H9 (cell line): ENCODE data around the gene LRIG1. TPM values are rescaled to one million over a fixed set of nuclear protein-coding genes. Genes with fewer than 3 reads are reported as not detected.

Source experiments
- DNase-seq: peaks from one replicate; pipeline ENCODE4 v3.0.0-alpha.2; 2017
- H2AFZ ChIP-seq: one replicate; pipeline ENCODE4 v1.6.1; 2013; ENCODE audit warnings: mild to moderate bottlenecking, low read length, control low read depth, moderate library complexity
- H2AK5ac ChIP-seq: 2 replicates; pipeline ENCODE4 v1.6.1; 2013; ENCODE audit warnings: low read length, control low read depth, mixed read lengths; ENCODE audit not compliant: insufficient read length
- H2BK120ac ChIP-seq: one replicate; pipeline ENCODE4 v1.6.1; 2013; ENCODE audit warnings: low read depth, mild to moderate bottlenecking, low read length, control low read depth, inconsistent platforms; ENCODE audit not compliant: poor library complexity, severe bottlenecking
- H2BK12ac ChIP-seq: 2 replicates; pipeline ENCODE4 v1.6.1; 2013; ENCODE audit warnings: low read length, control low read depth, mixed read lengths, low read depth; ENCODE audit not compliant: insufficient read length
- H2BK15ac ChIP-seq: 2 replicates; pipeline ENCODE4 v1.6.1; 2013; ENCODE audit warnings: low read depth, low read length, control low read depth
- H2BK20ac ChIP-seq: one replicate; pipeline ENCODE4 v1.6.1; 2013; ENCODE audit warnings: low read depth, mild to moderate bottlenecking, low read length, control low read depth, inconsistent platforms; ENCODE audit not compliant: poor library complexity, severe bottlenecking
- H2BK5ac ChIP-seq: 2 replicates; pipeline ENCODE4 v1.6.1; 2013; ENCODE audit warnings: low read length, control low read depth, mixed read lengths; ENCODE audit not compliant: insufficient read length
- H3K14ac ChIP-seq: 2 replicates; pipeline ENCODE4 v1.6.1; 2013; ENCODE audit warnings: low read length, control low read depth; ENCODE audit not compliant: insufficient read depth
- H3K18ac ChIP-seq: 2 replicates; pipeline ENCODE4 v1.6.1; 2013; ENCODE audit warnings: low read depth, mild to moderate bottlenecking, mixed read lengths, low read length, control low read depth; ENCODE audit not compliant: insufficient read length
- H3K23ac ChIP-seq: 2 replicates; pipeline ENCODE4 v1.6.1; 2013; ENCODE audit warnings: low read length, control low read depth, mixed read lengths, low read depth; ENCODE audit not compliant: insufficient read length
- H3K23me2 ChIP-seq: 2 replicates; pipeline ENCODE4 v1.6.1; 2013; ENCODE audit warnings: low read depth, mild to moderate bottlenecking, mixed read lengths, low read length, control low read depth; ENCODE audit not compliant: insufficient read length, poor library complexity, severe bottlenecking
- H3K27ac ChIP-seq: 2 replicates; pipeline ENCODE4 v1.5.1; 2013; ENCODE audit warnings: low read length, control low read depth, mixed read lengths, low read depth; ENCODE audit not compliant: insufficient read length
- H3K27me3 ChIP-seq: 2 replicates; pipeline ENCODE4 v1.6.1; 2013; ENCODE audit warnings: low read length, control low read depth, inconsistent platforms; ENCODE audit not compliant: insufficient read depth
- H3K4ac ChIP-seq: 2 replicates; pipeline ENCODE4 v1.6.1; 2013; ENCODE audit warnings: low read depth, mild to moderate bottlenecking, control low read depth, inconsistent platforms, low read length, moderate library complexity
- H3K4me1 ChIP-seq: 2 replicates; pipeline ENCODE4 v1.6.1; 2013; ENCODE audit warnings: low read length, control low read depth, inconsistent platforms; ENCODE audit not compliant: insufficient read depth
- H3K4me2 ChIP-seq: 2 replicates; pipeline ENCODE4 v1.6.1; 2013; ENCODE audit warnings: low read length, control low read depth, mixed read lengths; ENCODE audit not compliant: insufficient read length, insufficient read depth
- H3K56ac ChIP-seq: 2 replicates; pipeline ENCODE4 v1.6.1; 2013; ENCODE audit warnings: low read depth, mild to moderate bottlenecking, mixed read lengths, low read length, control low read depth; ENCODE audit not compliant: insufficient read length
- H3K79me1 ChIP-seq: 2 replicates; pipeline ENCODE4 v1.6.1; 2013; ENCODE audit warnings: low read depth, mild to moderate bottlenecking, moderate library complexity, low read length, control low read depth, inconsistent platforms; ENCODE audit not compliant: insufficient read depth, poor library complexity, severe bottlenecking
- H3K79me2 ChIP-seq: 2 replicates; pipeline ENCODE4 v1.6.1; 2013; ENCODE audit warnings: low read length, control low read depth, inconsistent platforms; ENCODE audit not compliant: insufficient read depth
- H3K9ac ChIP-seq: 2 replicates; pipeline ENCODE4 v1.6.1; 2013; ENCODE audit warnings: low read length, control low read depth, mixed read lengths; ENCODE audit not compliant: insufficient read length; ENCODE audit errors: extremely low read depth
- H3K9me3 ChIP-seq: one replicate; pipeline ENCODE4 v1.6.1; 2013; ENCODE audit warnings: low read depth, low read length, inconsistent platforms; ENCODE audit not compliant: control insufficient read depth
- H3T11ph ChIP-seq: one replicate; pipeline ENCODE4 v1.6.1; 2013; ENCODE audit warnings: mild to moderate bottlenecking, low read length, control low read depth, inconsistent platforms
- H4K20me1 ChIP-seq: one replicate; pipeline ENCODE4 v1.6.1; 2013; ENCODE audit not compliant: control insufficient read depth, insufficient read length, insufficient read depth
- H4K5ac ChIP-seq: 2 replicates; pipeline ENCODE4 v1.6.1; 2013; ENCODE audit warnings: low read depth, mild to moderate bottlenecking, mixed read lengths, low read length, control low read depth; ENCODE audit not compliant: insufficient read length
- H4K8ac ChIP-seq: replicated peaks from 2 replicates; pipeline ENCODE4 v1.6.1; 2013; ENCODE audit warnings: low read length, control low read depth, mixed read lengths, low read depth; ENCODE audit not compliant: insufficient read length
- H4K91ac ChIP-seq: 2 replicates; pipeline ENCODE4 v1.6.1; 2013; ENCODE audit warnings: low read depth, mild to moderate bottlenecking, moderate library complexity, mixed read lengths, low read length, control low read depth; ENCODE audit not compliant: insufficient read length
- H3K27ac Mint-ChIP-seq, 3 experiments: 2 replicates in 2 of 3; 3 replicates in 1 of 3; pipeline ENCODE4 v1.8.0; 2020 to 2021; ENCODE audit warnings: mixed read lengths in 3 of 3, mild to moderate bottlenecking in 1 of 3, moderate library complexity in 1 of 3
- H3K27me3 Mint-ChIP-seq: 2 replicates; pipeline ENCODE4 v1.8.0; 2021; ENCODE audit warnings: low read depth, mild to moderate bottlenecking, moderate library complexity, mixed read lengths
- H3K36me3 Mint-ChIP-seq, 3 experiments: 2 replicates in 2 of 3; 3 replicates in 1 of 3; pipeline ENCODE4 v1.8.0; 2020 to 2021; ENCODE audit warnings: low read depth in 3 of 3, mixed read lengths in 3 of 3; ENCODE audit not compliant: insufficient read depth in 1 of 3
- H3K4me1 Mint-ChIP-seq, 2 experiments: 2 replicates each; pipeline ENCODE4 v1.8.0; 2020; ENCODE audit warnings: mixed read lengths in 2 of 2
- H3K4me3 Mint-ChIP-seq, 2 experiments: 2 replicates in 1 of 2; 3 replicates in 1 of 2; pipeline ENCODE4 v1.8.0; 2020 to 2021; ENCODE audit warnings: mild to moderate bottlenecking in 2 of 2, mixed read lengths in 2 of 2, moderate library complexity in 1 of 2
- H3K9me3 Mint-ChIP-seq, 2 experiments: 2 replicates in 1 of 2; 3 replicates in 1 of 2; pipeline ENCODE4 v1.8.0; 2020; ENCODE audit warnings: mild to moderate bottlenecking in 2 of 2, mixed read lengths in 2 of 2, moderate library complexity in 1 of 2
- CTCF ChIP-seq: fragments of 200-600 bp; sonication (generic); conservative IDR thresholded peaks from 3 replicates; pipeline ENCODE4 v1.8.0; 2021; ENCODE audit warnings: antibody characterized with exemption, mild to moderate bottlenecking
- WGBS: extraction: QIAGEN DNeasy Blood & Tissue Kit; methylation state at CpG from one replicate; pipeline ENCODE4 v1.1.7; 2013; ENCODE audit warnings: missing lambda C conversion rate, low lambda C conversion rate, mixed read lengths; ENCODE audit not compliant: insufficient read length; ENCODE audit errors: extremely low coverage; 5-methylcytosine and 5-hydroxymethylcytosine counted together
- total RNA-seq: library from RNA; stranded (reverse); gene quantifications from 2 replicates; pipeline ENCODE4 v1.2.1, GENCODE V29; 2021

LRIG1 gene
- total RNA-seq, 1 experiment from 2014 or later: 70.3 TPM

DNA sequence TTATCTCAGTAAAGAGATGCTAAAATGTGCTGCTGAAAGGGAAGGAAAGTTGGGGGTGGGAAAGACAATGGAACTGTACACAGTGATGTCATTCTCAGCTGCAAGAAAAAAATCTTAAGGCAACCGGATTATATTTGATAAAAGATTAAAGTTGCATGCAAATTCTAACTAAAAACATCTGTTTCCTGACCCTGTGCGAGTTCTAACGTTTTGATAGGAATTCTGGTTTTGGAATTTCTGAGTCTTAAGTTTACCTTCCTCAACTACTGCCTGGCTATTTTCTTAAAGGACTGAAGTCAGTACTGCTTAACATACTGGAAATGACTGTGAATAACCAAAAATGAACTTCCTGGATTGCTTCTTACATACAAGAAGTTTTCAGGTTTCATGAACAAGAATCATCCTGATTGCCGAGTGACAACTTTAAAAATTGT, 164.5 kb downstream of the LRIG1 start:
- no peaks in the 10 kb centered on the region for H4K20me1 ChIP-seq
- TF ChIP-seq CTCF: no peak
- H2BK5ac ChIP-seq: no peak overlapping the region
- H3K79me1 ChIP-seq: no peaks in the 10 kb centered on the region
- WGBS: no CpG with 5 or more reads among the region's 4 CpGs
- no peak overlapping the region for H3K4me3 Mint-ChIP-seq
- H4K8ac ChIP-seq: no peak overlapping the region
- no peak overlapping the region for H2BK12ac ChIP-seq
- DNase-seq: no peak
- no peaks in the 10 kb centered on the region for H3K9me3 ChIP-seq
- H2BK120ac ChIP-seq: no peak overlapping the region
- H3K27ac Mint-ChIP-seq: peak overlapping the region in 1 of 3 experiments; percentile 92; a peak in 2 of 7 replicates
- no peaks in the 10 kb centered on the region for H3K23me2 ChIP-seq
- no peak overlapping the region for H3K56ac ChIP-seq
- no peak overlapping the region for H3K14ac ChIP-seq
- no peak overlapping the region for H3T11ph ChIP-seq
- no peak overlapping the region for H4K91ac ChIP-seq
- H3K27me3 Mint-ChIP-seq: no peaks in the 10 kb centered on the region
- H3K79me2 ChIP-seq: no peaks in the 10 kb centered on the region
- no peak overlapping the region for H2BK20ac ChIP-seq
- no peak overlapping the region for H3K18ac ChIP-seq
- no peaks in the 10 kb centered on the region; the same call in 1 of the 2 replicates for H3K4me1 ChIP-seq
- no peak overlapping the region for H3K27ac ChIP-seq
- no peaks in the 10 kb centered on the region for H3K36me3 Mint-ChIP-seq
- no peak overlapping the region for H3K4ac ChIP-seq
- no peak overlapping the region for H2AK5ac ChIP-seq
- no peak overlapping the region for H2BK15ac ChIP-seq
- H3K27me3 ChIP-seq: no peaks in the 10 kb centered on the region
- no peak overlapping the region for H3K9ac ChIP-seq
- H4K5ac ChIP-seq: no peak overlapping the region
- no peak overlapping the region for H2AFZ ChIP-seq
- no peak overlapping the region for H3K23ac ChIP-seq
- H3K4me2 ChIP-seq: no peak overlapping the region
- H3K4me1 Mint-ChIP-seq: peaks cover 16 to 22% of the 10 kb centered on the region in 2 experiments
- H3K9me3 Mint-ChIP-seq: no peaks in the 10 kb centered on the region
